ENCODE measurements around the gene FGF14. TPM values are rescaled to one million over a fixed set of nuclear protein-coding genes. Genes with fewer than 3 reads are reported as not detected.

The FGF14 gene
- total and polyA plus RNA-seq, 2 of the 4 experiments (the other 2 are of a cell fraction): under 0.01 TPM; not detected in 1

GRCh38 chr13:101942535-101943157 is 459.2 kb downstream of the FGF14 start:
- H3K23ac ChIP-seq (ENCODE audit: low read depth, low read length): no peak overlapping the region
- BruUV-seq (replicated peaks): no TSS peak
- ChIA-PET CTCF (no interaction called here), POLR2A (ENCODE audit: unreplicated experiment) (no interaction called here)
- H2AFZ ChIP-seq (replicated peaks; ENCODE audit: low read length, poor library complexity): no peak overlapping the region
- H2AK5ac ChIP-seq (ENCODE audit: low read depth, low read length): no peak overlapping the region
- H2AK9ac ChIP-seq (replicated peaks; ENCODE audit: low read depth, low read length, poor library complexity): no peak overlapping the region
- no peaks in the 10 kb centered on the region for H3K36me3 ChIP-seq (ENCODE audit: control insufficient read depth, insufficient read depth, low read length)
- DNase-seq: no peak
- no peak overlapping the region for H3K14ac ChIP-seq (replicated peaks; ENCODE audit: low read depth, low read length)
- no peak overlapping the region for H3K4ac ChIP-seq (ENCODE audit: low read depth, low read length)
- no peak overlapping the region for H4K8ac ChIP-seq (ENCODE audit: low read depth in 2 of 2, low read length in 2 of 2)
- no peak overlapping the region for H3K56ac ChIP-seq (ENCODE audit: extremely low read depth, insufficient read depth, low read length)
- dilution Hi-C loops (cut with HindIII; ENCODE audit: low sequenced_read_pairs, unreplicated experiment) (no loop called here), intact Hi-C loops (cut with micrococcal nuclease) (loop anchor here (1.0 to 2.0 kb wide), 3 partner anchors 255 to 614 kb away; no protein-coding TSS in a partner anchor), in situ Hi-C loops (cut with MboI; ENCODE audit: low sequenced_read_pairs) (loop anchor here (25.0 kb wide), 1 partner anchor 805 kb away; no protein-coding TSS in a partner anchor)
- H2BK120ac ChIP-seq (ENCODE audit: low read depth, low read length): no peak overlapping the region
- H2BK5ac ChIP-seq (ENCODE audit: low read depth, low read length, poor library complexity, severe bottlenecking): no peak overlapping the region
- no peaks in the 10 kb centered on the region for H3K79me1 ChIP-seq (ENCODE audit: low read depth in 1 of 2, low read length in 2 of 2)
- H3K4me1 ChIP-seq (ENCODE audit: control insufficient read depth, insufficient read depth, low read length): no peaks in the 10 kb centered on the region
- H3K27ac ChIP-seq (ENCODE audit: insufficient read depth, low read length): no peak overlapping the region
- TF ChIP-seq RFX5 (IDR thresholded peaks at IDR 0.05; ENCODE audit: low read depth, low read length) (no peak), BHLHE40 (IDR thresholded peaks at IDR 0.05; ENCODE audit: low read depth, low read length) (no peak), CEBPB (IDR thresholded peaks at IDR 0.05; ENCODE audit: low read depth, low read length) (no peak), NFE2L2 (IDR thresholded peaks at IDR 0.05; ENCODE audit: low read depth, low read length) (no peak), ELK1 (IDR thresholded peaks at IDR 0.05; ENCODE audit: borderline replicate concordance, low read depth, low read length) (no peak), RCOR1 (IDR thresholded peaks at IDR 0.05; ENCODE audit: insufficient replicate concordance, low read length) (no peak), RAD21 (IDR thresholded peaks at IDR 0.05; ENCODE audit: low read length) (no peak), SMC3 (IDR thresholded peaks at IDR 0.05; ENCODE audit: low read depth, low read length) (no peak), POLR2A (IDR thresholded peaks at IDR 0.05; ENCODE audit: low read depth, low read length) (no peak), FOS (IDR thresholded peaks at IDR 0.05; ENCODE audit: low read depth, low read length) (no peak), CHD1 (IDR thresholded peaks at IDR 0.05; ENCODE audit: low read depth, low read length) (no peak), MXI1 (IDR thresholded peaks at IDR 0.05; ENCODE audit: borderline replicate concordance, low read depth, low read length) (no peak), MAZ (IDR thresholded peaks at IDR 0.05; ENCODE audit: borderline replicate concordance, low read depth, low read length) (no peak), MAFK (IDR thresholded peaks at IDR 0.05; ENCODE audit: low read depth, low read length) (no peak), USF2 (IDR thresholded peaks at IDR 0.05; ENCODE audit: low read depth, low read length) (no peak), CTCF (conservative IDR thresholded peaks at IDR 0.05; ENCODE audit: low read depth, low read length) (no peak)
- H2BK20ac ChIP-seq (ENCODE audit: low read depth, low read length): no peak overlapping the region
- no peak overlapping the region for H2BK15ac ChIP-seq (ENCODE audit: low read depth, low read length)
- H3K9ac ChIP-seq (ENCODE audit: low read depth, low read length): no peak overlapping the region
- H3K27me3 ChIP-seq (ENCODE audit: control insufficient read depth, insufficient read depth, low read length): no peaks in the 10 kb centered on the region
- no peaks in the 10 kb centered on the region for H3K9me1 ChIP-seq (ENCODE audit: insufficient read depth, low read length)
- no peak overlapping the region for H3K18ac ChIP-seq (ENCODE audit: low read depth, low read length)
- H4K5ac ChIP-seq (ENCODE audit: low read depth, low read length): no peak overlapping the region
- ATAC-seq (ENCODE audit: low read depth): no peak
- no peak overlapping the region for H4K91ac ChIP-seq (ENCODE audit: insufficient read depth, low read depth, low read length)
- H3K4me2 ChIP-seq (ENCODE audit: low read depth, low read length): no peak overlapping the region
- H4K20me1 ChIP-seq (ENCODE audit: insufficient read depth, low read length): no peaks in the 10 kb centered on the region
- no CpG with 5 or more reads among the region's 2 CpGs for WGBS, 2 experiments (ENCODE audit: extremely low coverage in 2 of 2, insufficient read length in 1 of 2)
- H3K4me3 ChIP-seq (ENCODE audit: insufficient read depth, low read depth, low read length): no peak overlapping the region
- H3K9me3 ChIP-seq (ENCODE audit: control insufficient read depth, insufficient read depth, low read length): no peaks in the 10 kb centered on the region

All from IMR-90 (cell line).